GM23248 (cell line): ENCODE results near the gene MAP4K2. TPM values are rescaled to one million over a fixed set of nuclear protein-coding genes. Genes with fewer than 3 reads are reported as not detected.

Experiments
- DNase-seq: peaks from one replicate; pipeline ENCODE4 v3.0.0-alpha.2; 2015
- H2AFZ ChIP-seq: fragments of 200-600 bp; sonication (generic); 2 replicates; pipeline ENCODE4 v1.6.1; 2016; ENCODE audit warnings: antibody characterized with exemption
- H3F3A ChIP-seq: fragments of 200-600 bp; sonication (generic); 2 replicates; pipeline ENCODE4 v1.6.1; 2016; ENCODE audit warnings: mild to moderate bottlenecking, antibody characterized with exemption, mixed run types; ENCODE audit not compliant: insufficient read depth
- H3K27ac ChIP-seq: fragments of 200-600 bp; sonication (generic); 2 replicates; pipeline ENCODE4 v1.5.1; 2016; ENCODE audit warnings: mild to moderate bottlenecking
- H3K27me3 ChIP-seq: fragments of 200-600 bp; sonication (generic); replicated peaks from 2 replicates; pipeline ENCODE4 v1.6.1; 2016; ENCODE audit warnings: mild to moderate bottlenecking; ENCODE audit not compliant: insufficient read depth
- H3K36me3 ChIP-seq: fragments of 200-600 bp; sonication (generic); 2 replicates; pipeline ENCODE4 v1.6.1; 2016; ENCODE audit warnings: low read depth, mild to moderate bottlenecking
- H3K4me1 ChIP-seq: fragments of 200-600 bp; sonication (generic); 2 replicates; pipeline ENCODE4 v1.6.1; 2016; ENCODE audit warnings: mild to moderate bottlenecking; ENCODE audit not compliant: insufficient read depth
- H3K4me2 ChIP-seq: fragments of 200-600 bp; sonication (generic); one replicate; pipeline ENCODE4 v1.6.1; 2016; ENCODE audit warnings: mild to moderate bottlenecking; ENCODE audit not compliant: unreplicated experiment
- H3K4me3 ChIP-seq: fragments of 200-600 bp; sonication (generic); 2 replicates; pipeline ENCODE4 v1.5.1; 2016; ENCODE audit warnings: mild to moderate bottlenecking
- H3K79me2 ChIP-seq: fragments of 200-600 bp; sonication (generic); 2 replicates; pipeline ENCODE4 v1.6.1; 2016; ENCODE audit warnings: mild to moderate bottlenecking; ENCODE audit not compliant: insufficient read depth
- H3K9ac ChIP-seq: fragments of 200-600 bp; sonication (generic); 2 replicates; pipeline ENCODE4 v1.6.1; 2016; ENCODE audit warnings: mild to moderate bottlenecking
- H3K9me2 ChIP-seq: fragments of 200-600 bp; sonication (generic); 2 replicates; pipeline ENCODE4 v1.6.1; 2016; ENCODE audit warnings: mixed run types, mild to moderate bottlenecking, moderate library complexity; ENCODE audit not compliant: insufficient read depth
- H3K9me3 ChIP-seq: fragments of 200-600 bp; sonication (generic); one replicate; pipeline ENCODE4 v1.6.1; 2017; ENCODE audit warnings: low read depth
- H4K20me1 ChIP-seq: fragments of 200-600 bp; sonication (generic); 2 replicates; pipeline ENCODE4 v1.6.0; 2016; ENCODE audit not compliant: insufficient read depth
- EZH2 ChIP-seq: fragments of 200-600 bp; sonication (generic); IDR thresholded peaks from 2 replicates; pipeline ENCODE4 v1.6.1; 2018; ENCODE audit warnings: antibody characterized with exemption, mild to moderate bottlenecking; ENCODE audit not compliant: insufficient read depth, poor library complexity, severe bottlenecking
- EZH2phosphoT487 ChIP-seq: fragments of 200-600 bp; sonication (generic); IDR thresholded peaks from 2 replicates; pipeline ENCODE4 v1.6.1; 2018; ENCODE audit warnings: antibody characterized with exemption, moderate library complexity, mild to moderate bottlenecking, low read depth; ENCODE audit not compliant: insufficient read depth
- WGBS, 2 experiments: methylation state at CpG; one replicate each; pipeline ENCODE4 v1.1.6; 2015 to 2017; ENCODE audit warnings: low lambda C conversion rate in 2 of 2, low coverage in 1 of 2; ENCODE audit errors: missing lambda C conversion rate in 2 of 2; 5-methylcytosine and 5-hydroxymethylcytosine counted together
- in situ Hi-C: fragments of 300-500 bp; cut with MboI; formaldehyde crosslinking; loops from 2 replicates; pipeline ENCODE4 v1.15.0; 2020
- polyA plus RNA-seq: library from polyadenylated mRNA; unstranded; fragments of >200 nt; fragmentation: Nextera tagmentation; extraction: Ambion mirVana; gene quantifications from 2 replicates; pipeline ENCODE4 v1.2.1, GENCODE V29; 2016
- total RNA-seq: library from RNA; depleted of rRNA; stranded (reverse); fragments of >200 nt; shearing (Covaris generic); gene quantifications from 2 replicates; pipeline ENCODE4 v1.2.3, GENCODE V29; 2014

Gene MAP4K2
- total and polyA plus RNA-seq, 2 experiments from 2014 or later = 6.2 to 18.2 TPM

DNA sequence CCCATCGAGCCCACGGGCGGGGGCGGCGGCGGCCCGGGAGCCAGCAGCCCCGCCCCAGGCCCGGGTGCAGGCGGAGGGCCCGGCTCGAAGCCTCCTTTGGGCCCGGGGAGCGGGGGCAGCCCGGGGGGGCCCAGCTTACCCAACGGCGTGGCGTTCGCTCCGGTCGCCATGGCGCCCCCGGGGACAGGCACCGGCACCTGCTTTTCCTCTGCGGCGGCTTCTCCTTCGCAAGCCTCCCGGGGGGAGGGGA is 24.9 kb downstream of the MAP4K2 start:
- H3K4me2 ChIP-seq = peak overlapping the region; percentile 57
- in situ Hi-C loops = no loop called here
- no peak for TF ChIP-seq EZH2
- no peak for TF ChIP-seq EZH2phosphoT487

DNA sequence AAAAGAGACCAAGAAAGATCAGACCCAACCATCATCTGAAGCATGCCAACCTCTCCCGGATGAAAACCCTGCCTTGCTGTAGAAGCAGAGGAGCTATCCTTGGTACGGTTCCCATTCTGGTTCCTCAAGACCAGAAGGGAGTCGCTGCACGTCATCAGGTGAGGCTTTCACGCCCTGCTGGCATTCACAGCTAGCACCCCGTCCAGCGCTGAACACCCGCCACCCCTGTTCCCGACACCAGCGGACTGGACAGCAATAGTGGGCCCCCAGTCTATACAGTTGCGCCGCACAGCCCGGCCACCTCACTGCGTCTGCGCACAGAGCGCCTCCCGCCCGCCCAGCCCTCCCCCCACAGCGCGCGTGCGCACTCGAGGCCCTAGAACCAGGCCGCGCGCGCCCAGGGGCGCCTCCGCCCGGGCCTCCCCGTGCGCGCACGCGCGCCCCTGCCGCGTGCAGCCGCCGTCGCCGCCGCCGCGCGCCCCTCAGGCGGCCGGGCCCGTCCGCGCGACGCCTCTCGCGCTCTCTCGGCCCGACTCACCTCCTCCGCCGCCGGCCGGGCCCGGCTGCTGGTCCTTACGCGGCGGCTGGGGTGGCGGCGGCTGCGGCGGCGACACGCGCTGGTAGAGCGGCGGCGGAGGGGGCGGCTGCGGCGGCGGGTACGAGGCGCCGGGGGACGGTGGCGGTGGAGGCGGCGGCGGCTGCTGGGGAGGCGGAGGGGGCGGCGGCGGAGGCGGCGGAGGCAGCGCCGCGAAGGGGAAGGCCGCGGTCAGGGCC is 25.4 kb downstream of the MAP4K2 start:
- peaks cover 38% of the 10 kb centered on the region for H3K36me3 ChIP-seq
- no peak for TF ChIP-seq EZH2
- peaks cover 18% of the 10 kb centered on the region for H3K4me1 ChIP-seq
- WGBS, 2 experiments = 0 to 1% methylated on average over 37 to 54 of the region's 98 CpGs
- H3K9me2 ChIP-seq = no peaks in the 10 kb centered on the region
- H3K4me2 ChIP-seq = peak overlapping the region; percentile 98
- peaks cover 39% of the 10 kb centered on the region; the same call in 1 of the 2 replicates for H4K20me1 ChIP-seq
- H3K4me3 ChIP-seq = peak overlapping the region; percentile 94
- H3K9me3 ChIP-seq = no peaks in the 10 kb centered on the region
- no peaks in the 10 kb centered on the region for H3K27me3 ChIP-seq
- peak overlapping the region; percentile 97 for H3K27ac ChIP-seq
- peaks cover 49% of the 10 kb centered on the region for H3K79me2 ChIP-seq
- H3K9ac ChIP-seq = peak overlapping the region; percentile 99
- DNase-seq = peak; percentile 92
- in situ Hi-C loops = no loop called here
- H3F3A ChIP-seq = peaks cover 46% of the 10 kb centered on the region
- no peak overlapping the region for H2AFZ ChIP-seq

More for the DNA sequence above, 24.9 kb downstream of the MAP4K2 start:
- H3K27ac ChIP-seq = peak overlapping the region; percentile 97
- no peaks in the 10 kb centered on the region for H3K9me2 ChIP-seq
- no peaks in the 10 kb centered on the region for H3K27me3 ChIP-seq
- 0% methylated on average over 3 to 9 of the region's 28 CpGs for WGBS, 2 experiments
- H4K20me1 ChIP-seq = peaks cover 34% of the 10 kb centered on the region; the same call in 1 of the 2 replicates
- H2AFZ ChIP-seq = no peak overlapping the region
- peaks cover 18% of the 10 kb centered on the region for H3K4me1 ChIP-seq
- no peaks in the 10 kb centered on the region for H3K9me3 ChIP-seq
- peak overlapping the region; percentile 99 for H3K9ac ChIP-seq
- peaks cover 33% of the 10 kb centered on the region for H3K36me3 ChIP-seq
- H3K4me3 ChIP-seq = peak overlapping the region; percentile 94
- no peak for DNase-seq
- peaks cover 41% of the 10 kb centered on the region for H3F3A ChIP-seq
- H3K79me2 ChIP-seq = peaks cover 44% of the 10 kb centered on the region

DNA sequence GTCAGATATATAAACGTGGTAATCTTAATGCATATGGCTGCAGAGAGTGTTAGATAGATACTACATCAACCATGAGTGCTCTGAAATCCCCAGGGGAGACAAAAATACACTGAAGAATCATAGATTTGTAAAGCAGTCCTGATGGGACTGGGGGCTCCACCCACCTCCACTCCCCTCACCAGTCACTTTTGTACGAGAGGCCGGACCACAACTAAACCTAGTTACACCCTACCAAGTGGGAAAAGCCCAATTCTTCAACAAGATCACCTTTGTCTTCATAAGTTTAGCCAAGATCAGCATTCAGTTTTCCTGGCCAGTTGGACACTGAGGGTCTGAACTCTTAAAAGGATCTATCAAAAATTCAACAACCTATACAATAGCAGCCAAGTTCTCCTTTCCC is 26.1 kb downstream of the MAP4K2 start:
- H3K4me1 ChIP-seq = peaks cover 25% of the 10 kb centered on the region
- no peak for DNase-seq
- 14 to 16% methylated on average over 3 of the region's 3 CpGs for WGBS, 2 experiments
- peak overlapping the region; percentile 98 for H3K4me2 ChIP-seq
- H3K79me2 ChIP-seq = peaks cover 57% of the 10 kb centered on the region
- H3K27me3 ChIP-seq = no peaks in the 10 kb centered on the region
- peak overlapping the region; percentile 50 for H3K27ac ChIP-seq
- H4K20me1 ChIP-seq = peaks cover 47% of the 10 kb centered on the region; the same call in 1 of the 2 replicates
- H3K9me3 ChIP-seq = no peaks in the 10 kb centered on the region
- peak overlapping the region; percentile 74 for H3K9ac ChIP-seq
- TF ChIP-seq EZH2phosphoT487 (no peak), EZH2 (no peak)
- in situ Hi-C loops = no loop called here
- H2AFZ ChIP-seq = no peak overlapping the region
- H3K36me3 ChIP-seq = peaks cover 45% of the 10 kb centered on the region
- H3F3A ChIP-seq = peaks cover 54% of the 10 kb centered on the region
- peak overlapping the region; percentile 86 for H3K4me3 ChIP-seq
- H3K9me2 ChIP-seq = no peaks in the 10 kb centered on the region

- Histone ChIP-seq H3K9me3 (no peaks in the 10 kb centered on the region), H3K9me2 (no peaks in the 10 kb centered on the region), H3K4me1 (peaks cover 25% of the 10 kb centered on the region), H3K4me2 (peak overlapping the region; percentile 98), H3F3A (peaks cover 58% of the 10 kb centered on the region), H3K27ac (no peak overlapping the region), H3K4me3 (peak overlapping the region; percentile 86), H4K20me1 (peaks cover 48% of the 10 kb centered on the region; the same call in 1 of the 2 replicates), H3K9ac (peak overlapping the region; percentile 74), H3K36me3 (peaks cover 50% of the 10 kb centered on the region), H2AFZ (no peak overlapping the region), H3K79me2 (peaks cover 61% of the 10 kb centered on the region), H3K27me3 (no peaks in the 10 kb centered on the region)
- in situ Hi-C loops = no loop called here
- WGBS, 2 experiments = 69 to 73% methylated on average over 6 of the region's 6 CpGs
- no peak for TF ChIP-seq EZH2phosphoT487
- no peak for TF ChIP-seq EZH2
- DNase-seq = no peak
These were observed 26.6 kb downstream of the MAP4K2 start for GRCh38 chr11:64776425-64776824.
